ENCODE results near the gene ESYT2. TPM values are rescaled to one million over a fixed set of nuclear protein-coding genes. Genes with fewer than 3 reads are reported as not detected.

ESYT2 gene
- total and polyA plus RNA-seq, 9 of the 15 experiments (the other 6 are each of a cell fraction or from before 2014, with no cell fraction given): 5.8 to 86.9 (median 64.7) TPM

DNA sequence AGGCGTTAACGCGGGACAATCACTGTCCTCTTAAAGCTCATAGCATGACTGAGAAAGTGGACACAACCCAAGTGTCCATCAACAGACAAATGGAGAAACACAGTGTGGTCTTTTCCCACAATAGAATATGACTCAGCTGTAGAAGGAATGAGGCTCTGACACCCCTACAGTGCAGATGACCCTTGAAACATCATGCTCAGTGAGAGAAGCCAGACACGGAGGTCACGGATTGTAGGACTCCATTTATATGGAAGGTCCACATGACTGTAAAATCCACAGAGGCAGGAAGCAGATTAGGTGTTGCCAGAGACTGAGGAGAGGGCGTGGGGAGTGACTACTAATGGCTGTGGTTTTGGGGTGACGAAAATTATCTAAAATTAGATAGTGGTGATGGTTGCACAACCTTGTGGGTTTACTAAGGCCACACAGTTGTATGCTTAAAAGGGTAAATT, 118.6 kb downstream of the ESYT2 start (continued):
- TF ChIP-seq, protein P1, sequence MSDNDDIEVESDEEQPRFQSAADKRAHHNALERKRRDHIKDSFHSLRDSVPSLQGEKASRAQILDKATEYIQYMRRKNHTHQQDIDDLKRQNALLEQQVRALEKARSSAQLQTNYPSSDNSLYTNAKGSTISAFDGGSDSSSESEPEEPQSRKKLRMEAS (CRISPR knock-in tag; IDR thresholded peaks at IDR 0.05): peak; percentile 71
- TF ChIP-seq, protein P2, sequence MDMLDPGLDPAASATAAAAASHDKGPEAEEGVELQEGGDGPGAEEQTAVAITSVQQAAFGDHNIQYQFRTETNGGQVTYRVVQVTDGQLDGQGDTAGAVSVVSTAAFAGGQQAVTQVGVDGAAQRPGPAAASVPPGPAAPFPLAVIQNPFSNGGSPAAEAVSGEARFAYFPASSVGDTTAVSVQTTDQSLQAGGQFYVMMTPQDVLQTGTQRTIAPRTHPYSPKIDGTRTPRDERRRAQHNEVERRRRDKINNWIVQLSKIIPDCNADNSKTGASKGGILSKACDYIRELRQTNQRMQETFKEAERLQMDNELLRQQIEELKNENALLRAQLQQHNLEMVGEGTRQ (CRISPR knock-in tag; IDR thresholded peaks at IDR 0.05): no peak
- peak in 1 of 2 experiments; percentile 70; a peak in 2 of 4 replicates for TF ChIP-seq FOXA3 (CRISPR knock-in tag; conservative IDR thresholded peaks at IDR 0.05 in 1 of 2, IDR thresholded peaks at IDR 0.05 in 1 of 2)
- TF ChIP-seq HDAC6 (IDR thresholded peaks at IDR 0.05; ENCODE audit: low read depth, low read length): no peak
- TF ChIP-seq ZNF780A (CRISPR knock-in tag; IDR thresholded peaks at IDR 0.05): no peak
- no peak for TF ChIP-seq HMG20B (CRISPR knock-in tag; IDR thresholded peaks at IDR 0.05)
- TF ChIP-seq ZNF384 (IDR thresholded peaks at IDR 0.05; ENCODE audit: low read depth, low read length): no peak
- TF ChIP-seq MAFK (IDR thresholded peaks at IDR 0.05; ENCODE audit: low read length): peak; percentile 6; the same call in 1 of the 2 replicates
- no peak for TF ChIP-seq RAD21 (CRISPR knock-in tag; conservative IDR thresholded peaks at IDR 0.05 in 1 of 2, IDR thresholded peaks at IDR 0.05 in 1 of 2)
- TF ChIP-seq EWSR1 (IDR thresholded peaks at IDR 0.05; ENCODE audit: borderline replicate concordance, low read depth, partially characterized antibody): no peak
- TF ChIP-seq, protein P3, sequence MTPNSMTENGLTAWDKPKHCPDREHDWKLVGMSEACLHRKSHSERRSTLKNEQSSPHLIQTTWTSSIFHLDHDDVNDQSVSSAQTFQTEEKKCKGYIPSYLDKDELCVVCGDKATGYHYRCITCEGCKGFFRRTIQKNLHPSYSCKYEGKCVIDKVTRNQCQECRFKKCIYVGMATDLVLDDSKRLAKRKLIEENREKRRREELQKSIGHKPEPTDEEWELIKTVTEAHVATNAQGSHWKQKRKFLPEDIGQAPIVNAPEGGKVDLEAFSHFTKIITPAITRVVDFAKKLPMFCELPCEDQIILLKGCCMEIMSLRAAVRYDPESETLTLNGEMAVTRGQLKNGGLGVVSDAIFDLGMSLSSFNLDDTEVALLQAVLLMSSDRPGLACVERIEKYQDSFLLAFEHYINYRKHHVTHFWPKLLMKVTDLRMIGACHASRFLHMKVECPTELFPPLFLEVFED (CRISPR knock-in tag; conservative IDR thresholded peaks at IDR 0.05): no peak
- TF ChIP-seq LEF1 (IDR thresholded peaks at IDR 0.05): no peak
- TF ChIP-seq TEAD4 (IDR thresholded peaks at IDR 0.05; ENCODE audit: low read length): peak; percentile 35; the same call in 1 of the 2 replicates
- no peak for TF ChIP-seq TEAD4 (CRISPR knock-in tag; IDR thresholded peaks at IDR 0.05; ENCODE audit: borderline replicate concordance)
- 0 out of 2 replicates have a peak, but pooled peaks have one; percentile 42 for TF ChIP-seq SOX6 (IDR thresholded peaks at IDR 0.05)
- TF ChIP-seq ZNF444 (CRISPR knock-in tag; IDR thresholded peaks at IDR 0.05): no peak
- 0 out of 2 replicates have a peak, but pooled peaks have one; percentile 25 for TF ChIP-seq MYC (IDR thresholded peaks at IDR 0.05; ENCODE audit: low read depth, low read length)
- no peak for TF ChIP-seq MYC (CRISPR knock-in tag; IDR thresholded peaks at IDR 0.05; ENCODE audit: borderline replicate concordance, low read depth)
- no peak for TF ChIP-seq ETV6 (IDR thresholded peaks at IDR 0.05; ENCODE audit: borderline replicate concordance in 1 of 2, low read depth in 2 of 2, low read length in 1 of 2)
- no peak for TF ChIP-seq ETV6 (CRISPR knock-in tag; IDR thresholded peaks at IDR 0.05; ENCODE audit: borderline replicate concordance)
- no peak for TF ChIP-seq DMBX1 (CRISPR knock-in tag; IDR thresholded peaks at IDR 0.05; ENCODE audit: borderline replicate concordance)
- TF ChIP-seq CBX3 (IDR thresholded peaks at IDR 0.05; ENCODE audit: borderline replicate concordance in 1 of 2, low read length in 2 of 2): 0 out of 3 replicates have a peak, but pooled peaks of 1 of the 2 experiments have one; percentile 19
- TF ChIP-seq RCOR1 (IDR thresholded peaks at IDR 0.05; ENCODE audit: borderline replicate concordance in 1 of 2, low read depth in 2 of 2, low read length in 2 of 2): peak in 1 of 2 experiments; percentile 60; a peak in 2 of 4 replicates
- TF ChIP-seq JUND (IDR thresholded peaks at IDR 0.05; ENCODE audit: borderline replicate concordance, low read depth, low read length): peak; percentile 55; the same call in 1 of the 2 replicates
- TF ChIP-seq JUND (tag; IDR thresholded peaks at IDR 0.05; ENCODE audit: borderline replicate concordance, low read depth, low read length): peak; percentile 40; the same call in 1 of the 3 replicates
- TF ChIP-seq DACH1 (IDR thresholded peaks at IDR 0.05; ENCODE audit: partially characterized antibody): peak; percentile 41
- TF ChIP-seq HDAC2 (IDR thresholded peaks at IDR 0.05): no peak
- no peak for TF ChIP-seq ZNF586 (CRISPR knock-in tag; conservative IDR thresholded peaks at IDR 0.05)

All from K562 (cell line).